HepG2 (cell line): Measurements from ENCODE around the gene PMVK. TPM values are rescaled to one million over a fixed set of nuclear protein-coding genes. Genes with fewer than 3 reads are reported as not detected.
A peak's percentile ranks its signal among the peaks of the same experiment; 100 is the strongest.

Experiments
- ATAC-seq: fragments of 200-7000 bp; cut with Tn5 transposase; 3 replicates; pipeline ENCODE4 v1.9.1; 2020; ENCODE audit warnings: mild to moderate bottlenecking, moderate library complexity
- BruUV-seq: library from RNA; stranded (reverse); fragments of 400-500 nt; replicated peaks from 2 replicates; lab custom pipeline; 2021; lab: Mats Ljungman, UMichigan
- CTCF ChIA-PET: fragments of 300-600 bp; formaldehyde crosslinking; extraction: SDS; loops from one replicate; lab custom pipeline; 2021; ENCODE audit warnings: low total read pairs, inconsistent platforms, low intra/inter-chr PET ratio; lab: Yijun Ruan, JAX
- POLR2A ChIA-PET: fragments of 350-600 bp; sonication (Branson Sonifier 250); formaldehyde crosslinking; loops from one replicate; lab custom pipeline; 2020; ENCODE audit warnings: antibody characterized with exemption, inconsistent platforms; lab: Yijun Ruan, JAX
- DNase-seq: peaks from one replicate; pipeline ENCODE4 v3.0.0-alpha.2; 2015; ENCODE audit warnings: low spot score
- FAIRE-seq: peaks from 3 replicates; lab custom pipeline; 2011; peaks lifted over from hg19 to GRCh38; lab: Jason Lieb, UNC
- H2AFZ ChIP-seq: one replicate; pipeline ENCODE4 v1.6.1; 2011; ENCODE audit warnings: low read length, inconsistent platforms
- H3K27ac ChIP-seq: fragments of 300-600 bp; 3 replicates; pipeline ENCODE4 v1.8.0; 2011; ENCODE audit warnings: mixed run types, mild to moderate bottlenecking, mixed read lengths, low read length, inconsistent platforms; ENCODE audit not compliant: insufficient read depth; ENCODE audit errors: extremely low read length
- H3K27me3 ChIP-seq, 2 experiments: fragments of 200-600 bp in 1 of 2; 2 replicates in 1 of 2; 3 replicates in 1 of 2; pipeline versions ENCODE4 v1.6.0 to v1.8.0; 2011; ENCODE audit warnings: low read length in 2 of 2, mild to moderate bottlenecking in 2 of 2, moderate library complexity in 2 of 2, inconsistent platforms in 1 of 2; ENCODE audit not compliant: insufficient read depth in 2 of 2, control insufficient read depth in 1 of 2
- H3K36me3 ChIP-seq, 2 experiments: fragments of 200-600 bp in 1 of 2; replicated peaks in 1 of 2; 2 replicates in 1 of 2; 3 replicates in 1 of 2; pipeline versions ENCODE4 v1.5.1 to v1.8.0; 2011; ENCODE audit warnings: low read length in 2 of 2, inconsistent platforms in 1 of 2; ENCODE audit not compliant: insufficient read depth in 2 of 2, control insufficient read depth in 1 of 2
- H3K4me1 ChIP-seq: 2 replicates; pipeline ENCODE4 v1.5.1; 2012; ENCODE audit warnings: low read length, inconsistent platforms; ENCODE audit not compliant: insufficient read depth
- H3K4me2 ChIP-seq: 2 replicates; pipeline ENCODE4 v1.6.0; 2011; ENCODE audit warnings: low read depth, low read length, inconsistent platforms
- H3K4me3 ChIP-seq, 3 experiments: fragments of 200-600 bp in 1 of 3; sonication (generic), shearing (Covaris generic) in 1 of 3; replicated peaks in 1 of 3; 2 replicates each; pipeline ENCODE4 v1.5.1; 2011 to 2016; ENCODE audit warnings: low read length in 3 of 3, inconsistent platforms in 2 of 3, low read depth in 2 of 3, mild to moderate bottlenecking in 2 of 3, control low read depth in 1 of 3, mixed read lengths in 1 of 3; ENCODE audit not compliant: insufficient read depth in 1 of 3
- H3K79me2 ChIP-seq: one replicate; pipeline ENCODE4 v1.6.1; 2011; ENCODE audit warnings: low read length, inconsistent platforms; ENCODE audit not compliant: insufficient read depth
- H3K9ac ChIP-seq: 2 replicates; pipeline ENCODE4 v1.6.0; 2011; ENCODE audit warnings: mild to moderate bottlenecking, low read depth, low read length, inconsistent platforms; ENCODE audit not compliant: insufficient read depth
- H3K9me3 ChIP-seq: 2 replicates; pipeline ENCODE4 v1.5.1; 2012; ENCODE audit warnings: mild to moderate bottlenecking, low read length
- H4K20me1 ChIP-seq: 2 replicates; pipeline ENCODE4 v1.6.0; 2011; ENCODE audit warnings: inconsistent platforms, mild to moderate bottlenecking, low read length, moderate library complexity; ENCODE audit not compliant: insufficient read depth
- KDM6A ChIP-seq: IDR thresholded peaks from 2 replicates; pipeline ENCODE4 v1.6.1; 2016; ENCODE audit warnings: low read depth
- MIXL1 ChIP-seq: IDR thresholded peaks from 2 replicates; pipeline ENCODE4 v1.6.1; 2016
- NFYB ChIP-seq: sonication (generic); formaldehyde crosslinking; IDR thresholded peaks from 2 replicates; pipeline ENCODE4 v1.4.0; 2020; ENCODE audit warnings: missing genetic modification reagents
- NR1H2 ChIP-seq: sonication (generic); formaldehyde crosslinking; IDR thresholded peaks from 2 replicates; pipeline ENCODE4 v1.8.1; 2022; ENCODE audit warnings: low read depth, missing genetic modification reagents, borderline replicate concordance
- PHF8 ChIP-seq: sonication (generic); formaldehyde crosslinking; IDR thresholded peaks from 2 replicates; pipeline ENCODE4 v1.5.0; 2020; ENCODE audit warnings: missing genetic modification reagents
- PPARG ChIP-seq: conservative IDR thresholded peaks from 2 replicates; pipeline ENCODE4 v1.6.1; 2016; ENCODE audit warnings: missing biosample characterization, missing genetic modification reagents
- RXRA ChIP-seq: sonication (generic); formaldehyde crosslinking; IDR thresholded peaks from 2 replicates; pipeline ENCODE4 v1.5.1; 2020; ENCODE audit warnings: missing genetic modification reagents
- RXRB ChIP-seq: IDR thresholded peaks from 2 replicates; pipeline ENCODE4 v1.6.1; 2016; ENCODE audit warnings: borderline replicate concordance, missing genetic modification reagents, missing compliant biosample characterization
- TGIF2 ChIP-seq: IDR thresholded peaks from 2 replicates; pipeline ENCODE4 v1.6.1; 2016; ENCODE audit warnings: control low read depth, missing compliant biosample characterization
- ZNF17 ChIP-seq: sonication (generic); formaldehyde crosslinking; IDR thresholded peaks from 2 replicates; pipeline ENCODE4 v1.5.0; 2020; ENCODE audit warnings: mild to moderate bottlenecking, missing genetic modification reagents
- ZNF274 ChIP-seq: sonication (generic); formaldehyde crosslinking; IDR thresholded peaks from 2 replicates; pipeline ENCODE4 v1.5.1; 2020; ENCODE audit warnings: mild to moderate bottlenecking, missing genetic modification reagents
- ZNF331 ChIP-seq: sonication (generic); formaldehyde crosslinking; IDR thresholded peaks from 2 replicates; pipeline ENCODE4 v1.4.0; 2020; ENCODE audit warnings: missing genetic modification reagents
- ZNF7 ChIP-seq: IDR thresholded peaks from 2 replicates; pipeline ENCODE4 v1.6.1; 2016; ENCODE audit warnings: missing biosample characterization, missing genetic modification reagents
- ZNF841 ChIP-seq: sonication (generic); formaldehyde crosslinking; IDR thresholded peaks from 2 replicates; pipeline ENCODE4 v1.8.1; 2023; ENCODE audit warnings: missing genetic modification reagents, borderline replicate concordance
- WGBS: methylation state at CpG from one replicate; pipeline ENCODE4 v1.1.6; 2017; ENCODE audit warnings: low lambda C conversion rate; 5-methylcytosine and 5-hydroxymethylcytosine counted together
- in situ Hi-C: cut with HindIII; loops from 2 replicates; pipeline ENCODE4 v1.10.0; 2017; ENCODE audit warnings: low pct_unique_long_range_greater_than_20kb; ENCODE audit not compliant: extremely low pct_ligation_motif_present
- intact Hi-C: fragments of 100-400 bp; cut with micrococcal nuclease; formaldehyde crosslinking; loops from one replicate; pipeline ENCODE4 v1.10.0; 2022; ENCODE audit not compliant: unreplicated experiment
- polyA plus RNA-seq, 8 experiments: library from polyadenylated mRNA; depleted of rRNA in 3 of 8; stranded (reverse) in 7 of 8; unstranded in 1 of 8; fragments of >200 nt; fragmentation: Illumina TruSeq in 4 of 8; extraction: Trizol in 4 of 8; gene quantifications; 2 replicates each; pipeline versions ENCODE4 v1.2.1 to v1.2.3, GENCODE V29; 2011 to 2016; ENCODE audit warnings: low read depth in 4 of 8, missing spikeins in 1 of 8, mixed read lengths in 1 of 8; ENCODE audit not compliant: insufficient read depth in 1 of 8
- total RNA-seq, 5 experiments: library from RNA; depleted of rRNA; stranded (reverse); fragments of >200 nt; fragmentation: Illumina TruSeq; extraction: Trizol; gene quantifications; 2 replicates each; pipeline ENCODE4 v1.2.3, GENCODE V29; 2016; ENCODE audit warnings: low read depth in 1 of 5
- TF ChIP-seq, protein P1 (sequence below): sonication (generic); formaldehyde crosslinking; IDR thresholded peaks from 2 replicates; pipeline ENCODE4 v1.5.0; 2020; ENCODE audit warnings: missing genetic modification reagents, mild to moderate bottlenecking, borderline replicate concordance
- TF ChIP-seq, protein P2 (sequence below): sonication (generic); formaldehyde crosslinking; IDR thresholded peaks from 2 replicates; pipeline ENCODE4 v1.9.0; 2021; ENCODE audit warnings: missing genetic modification reagents, mild to moderate bottlenecking, borderline replicate concordance
- TF ChIP-seq, protein P3 (sequence below): sonication (generic); formaldehyde crosslinking; IDR thresholded peaks from 2 replicates; pipeline ENCODE4 v1.8.0; 2022; ENCODE audit warnings: mild to moderate bottlenecking, missing genetic modification reagents, borderline replicate concordance
- TF ChIP-seq, protein P4 (sequence below): sonication (generic); formaldehyde crosslinking; IDR thresholded peaks from 2 replicates; pipeline ENCODE4 v1.8.1; 2022; ENCODE audit warnings: low read depth, mild to moderate bottlenecking, missing genetic modification reagents

Gene PMVK
- total and polyA plus RNA-seq, 2 of the 13 experiments (the other 11 are each of a cell fraction or from before 2014, with no cell fraction given): 3.9 to 12.6 TPM

DNA sequence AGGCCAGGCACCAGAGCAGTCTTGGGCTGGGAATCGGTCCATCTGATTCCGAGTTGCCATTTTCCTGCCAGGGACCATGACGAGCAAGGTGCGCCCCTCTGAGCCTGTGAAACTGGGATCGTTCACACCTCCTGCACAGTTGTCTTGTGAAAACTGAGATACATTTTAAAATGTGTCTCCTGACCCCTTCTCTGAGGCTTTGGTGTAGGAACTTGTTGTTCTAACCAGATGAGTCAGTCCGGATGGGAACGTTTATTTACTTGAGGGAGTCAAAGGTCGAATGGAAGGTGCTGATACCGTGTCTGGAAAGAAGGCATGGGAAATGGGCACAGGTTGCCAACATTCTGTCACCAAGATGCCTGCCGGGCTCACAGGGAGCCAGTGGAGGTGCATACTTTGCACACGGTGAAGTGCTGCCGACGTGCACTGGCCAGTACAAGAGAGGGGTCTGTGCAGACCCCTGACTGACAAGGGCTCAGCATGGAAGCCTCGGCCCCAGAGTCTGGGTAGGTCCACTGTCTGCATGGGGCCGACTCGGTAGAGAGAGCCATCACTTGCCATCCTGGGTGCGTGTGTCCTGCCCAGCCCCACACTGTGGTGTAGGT lies 59.0 kb downstream of the PMVK start:
- peak; percentile 75 for DNase-seq
- peak; percentile 71 for FAIRE-seq
- CTCF ChIA-PET: interaction anchor here (0.8 to 1.3 kb wide), 2 partner anchors 208 kb away, joined by 3 to 13 read pairs; no protein-coding TSS in a partner anchor
- TF ChIP-seq PHF8 (CRISPR knock-in tag) (0 out of 2 replicates have a peak, but pooled peaks have one; percentile 8), KDM6A (peak; percentile 47; the same call in 1 of the 2 replicates), ZNF331 (CRISPR knock-in tag) (0 out of 2 replicates have a peak, but pooled peaks have one; percentile 24), ZNF274 (0 out of 2 replicates have a peak, but pooled peaks have one; percentile 18), NR1H2 (CRISPR knock-in tag) (no peak), MIXL1 (CRISPR knock-in tag) (no peak), RXRB (peak; percentile 67), ZNF841 (no peak), TGIF2 (CRISPR knock-in tag) (no peak), RXRA (peak; percentile 25; the same call in 1 of the 2 replicates), ZNF17 (CRISPR knock-in tag) (no peak), PPARG (CRISPR knock-in tag) (0 out of 2 replicates have a peak, but pooled peaks have one; percentile 36), ZNF7 (CRISPR knock-in tag) (no peak), NFYB (CRISPR knock-in tag) (no peak)
- TF ChIP-seq, protein P1, sequence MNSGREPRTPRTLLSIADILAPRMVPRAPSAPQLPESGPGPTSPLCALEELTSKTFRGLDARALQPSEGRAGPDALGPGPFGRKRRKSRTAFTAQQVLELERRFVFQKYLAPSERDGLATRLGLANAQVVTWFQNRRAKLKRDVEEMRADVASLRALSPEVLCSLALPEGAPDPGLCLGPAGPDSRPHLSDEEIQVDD: no peak
- TF ChIP-seq, protein P2, sequence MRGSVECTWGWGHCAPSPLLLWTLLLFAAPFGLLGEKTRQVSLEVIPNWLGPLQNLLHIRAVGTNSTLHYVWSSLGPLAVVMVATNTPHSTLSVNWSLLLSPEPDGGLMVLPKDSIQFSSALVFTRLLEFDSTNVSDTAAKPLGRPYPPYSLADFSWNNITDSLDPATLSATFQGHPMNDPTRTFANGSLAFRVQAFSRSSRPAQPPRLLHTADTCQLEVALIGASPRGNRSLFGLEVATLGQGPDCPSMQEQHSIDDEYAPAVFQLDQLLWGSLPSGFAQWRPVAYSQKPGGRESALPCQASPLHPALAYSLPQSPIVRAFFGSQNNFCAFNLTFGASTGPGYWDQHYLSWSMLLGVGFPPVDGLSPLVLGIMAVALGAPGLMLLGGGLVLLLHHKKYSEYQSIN (CRISPR knock-in tag): no peak
- TF ChIP-seq, protein P3, sequence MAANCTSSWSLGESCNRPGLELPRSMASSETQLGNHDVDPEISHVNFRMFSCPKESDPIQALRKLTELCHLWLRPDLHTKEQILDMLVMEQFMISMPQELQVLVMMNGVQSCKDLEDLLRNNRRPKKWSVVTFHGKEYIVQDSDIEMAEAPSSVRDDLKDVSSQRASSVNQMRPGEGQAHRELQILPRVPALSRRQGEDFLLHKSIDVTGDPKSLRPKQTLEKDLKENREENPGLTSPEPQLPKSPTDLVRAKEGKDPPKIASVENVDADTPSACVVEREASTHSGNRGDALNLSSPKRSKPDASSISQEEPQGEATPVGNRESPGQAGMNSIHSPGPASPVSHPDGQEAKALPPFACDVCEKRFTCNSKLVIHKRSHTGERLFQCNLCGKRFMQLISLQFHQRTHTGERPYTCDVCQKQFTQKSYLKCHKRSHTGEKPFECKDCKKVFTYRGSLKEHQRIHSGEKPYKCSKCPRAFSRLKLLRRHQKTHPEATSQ (CRISPR knock-in tag): no peak
- TF ChIP-seq, protein P4, sequence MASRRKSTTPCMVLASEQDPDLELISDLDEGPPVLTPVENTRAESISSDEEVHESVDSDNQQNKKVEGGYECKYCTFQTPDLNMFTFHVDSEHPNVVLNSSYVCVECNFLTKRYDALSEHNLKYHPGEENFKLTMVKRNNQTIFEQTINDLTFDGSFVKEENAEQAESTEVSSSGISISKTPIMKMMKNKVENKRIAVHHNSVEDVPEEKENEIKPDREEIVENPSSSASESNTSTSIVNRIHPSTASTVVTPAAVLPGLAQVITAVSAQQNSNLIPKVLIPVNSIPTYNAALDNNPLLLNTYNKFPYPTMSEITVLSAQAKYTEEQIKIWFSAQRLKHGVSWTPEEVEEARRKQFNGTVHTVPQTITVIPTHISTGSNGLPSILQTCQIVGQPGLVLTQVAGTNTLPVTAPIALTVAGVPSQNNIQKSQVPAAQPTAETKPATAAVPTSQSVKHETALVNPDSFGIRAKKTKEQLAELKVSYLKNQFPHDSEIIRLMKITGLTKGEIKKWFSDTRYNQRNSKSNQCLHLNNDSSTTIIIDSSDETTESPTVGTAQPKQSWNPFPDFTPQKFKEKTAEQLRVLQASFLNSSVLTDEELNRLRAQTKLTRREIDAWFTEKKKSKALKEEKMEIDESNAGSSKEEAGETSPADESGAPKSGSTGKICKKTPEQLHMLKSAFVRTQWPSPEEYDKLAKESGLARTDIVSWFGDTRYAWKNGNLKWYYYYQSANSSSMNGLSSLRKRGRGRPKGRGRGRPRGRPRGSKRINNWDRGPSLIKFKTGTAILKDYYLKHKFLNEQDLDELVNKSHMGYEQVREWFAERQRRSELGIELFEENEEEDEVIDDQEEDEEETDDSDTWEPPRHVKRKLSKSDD (CRISPR knock-in tag): no peak

More for the DNA sequence above, 59.0 kb downstream of the PMVK start:
- Histone ChIP-seq H3K4me3 (peak overlapping the region; percentile 0 to 52 (median 11); a peak in 3 of 6 replicates), H3K27me3 (peaks cover 2 to 40% of the 10 kb centered on the region in 2 experiments; a peak in 4 of 5 replicates), H3K36me3 (no peaks in the 10 kb centered on the region), H3K79me2 (no peaks in the 10 kb centered on the region), H3K9me3 (no peaks in the 10 kb centered on the region), H3K4me2 (peak overlapping the region; percentile 84), H2AFZ (no peak overlapping the region), H4K20me1 (no peaks in the 10 kb centered on the region), H3K9ac (no peak overlapping the region; the same call in 1 of the 2 replicates), H3K27ac (peak overlapping the region; percentile 10), H3K4me1 (peaks cover 19% of the 10 kb centered on the region)
- intact Hi-C loops: no loop called here
- in situ Hi-C loops: loop anchor here (5.0 to 10.0 kb wide), 3 partner anchors 110 to 313 kb away; partner anchors contain the start of gene CHRNB2
- BruUV-seq: no TSS peak
- WGBS: 15% methylated on average over 9 of the region's 17 CpGs
- peak; percentile 67 for ATAC-seq
- POLR2A ChIA-PET: no interaction called here
